Erythroblast (primary cell): ENCODE measurements around the gene EN2.

Source experiments
- DNase-seq, 2 experiments: peaks; one replicate each; lab custom pipeline; 2025; lab: John Stamatoyannopoulos, UW
- GATA1 ChIP-seq: IDR thresholded peaks from 2 replicates; pipeline ENCODE4 v1.6.1; 2011; ENCODE audit warnings: low read depth, mild to moderate bottlenecking, control low read depth, low read length, moderate library complexity
- POLR2A ChIP-seq: IDR thresholded peaks from 2 replicates; pipeline ENCODE4 v1.6.1; 2011; ENCODE audit warnings: mild to moderate bottlenecking, low read length

Gene EN2

GRCh38 chr7:155451840-155452239 lies 6.1 kb upstream of the EN2 start:
- DNase-seq = no peak
- no peak for TF ChIP-seq GATA1
- no peak for TF ChIP-seq POLR2A

GRCh38 chr7:155452505-155453295 lies 5.2 kb upstream of the EN2 start:
- no peak for DNase-seq
- TF ChIP-seq GATA1 (no peak), POLR2A (no peak)

- no peak for DNase-seq
- TF ChIP-seq GATA1 = no peak
- no peak for TF ChIP-seq POLR2A
Observed at GRCh38 chr7:155453296-155454182, 4.4 kb upstream of the EN2 start.

- no peak for DNase-seq
- TF ChIP-seq GATA1 = no peak
- TF ChIP-seq POLR2A = no peak
Observed at GRCh38 chr7:155454183-155455112, 3.5 kb upstream of the EN2 start.

- TF ChIP-seq POLR2A (no peak), GATA1 (no peak)
Observed at GRCh38 chr7:155455132-155455693, 2.7 kb upstream of the EN2 start.

GRCh38 chr7:155455776-155456737 lies 1.9 kb upstream of the EN2 start:
- TF ChIP-seq GATA1 (no peak), POLR2A (no peak)
- no peak for DNase-seq

More at GRCh38 chr7:155455132-155455693, 2.7 kb upstream of the EN2 start:
- no peak for DNase-seq

GRCh38 chr7:155456738-155457543 lies 988 bp upstream of the EN2 start:
- TF ChIP-seq GATA1 (no peak), POLR2A (no peak)
- DNase-seq = peak; percentile 7 to 29

- DNase-seq = no peak
- TF ChIP-seq POLR2A (no peak), GATA1 (no peak)
Observed at GRCh38 chr7:155457544-155458110, 302 bp upstream of the EN2 start.

- DNase-seq = no peak
- no peak for TF ChIP-seq POLR2A
- no peak for TF ChIP-seq GATA1
Observed at GRCh38 chr7:155458878-155459699, 1.2 kb downstream of the EN2 start.

GRCh38 chr7:155459700-155460461 lies 2.0 kb downstream of the EN2 start:
- no peak for TF ChIP-seq POLR2A
- no peak for TF ChIP-seq GATA1
- DNase-seq = no peak
